ENCODE measurements around the gene FDPS.
"Not testable (repeated sequence)": the region's sequence is repeated elsewhere in the genome, so short reads cannot be mapped to it uniquely, and the experiment has no call there.

FDPS gene

GRCh38 chr1:155285631-155286044 lies 23.0 kb upstream of the FDPS start:
- no peak overlapping the region for H3K4me3 ChIP-seq (ENCODE audit: low read length)
- TF ChIP-seq CTCF (IDR thresholded peaks at IDR 0.05; ENCODE audit: insufficient read depth, low read depth, low read length, missing control alignments): no peak
- DNase-seq (ENCODE audit: low read depth): no peak

- H3K4me3 ChIP-seq (ENCODE audit: low read length): no peak overlapping the region
- DNase-seq (ENCODE audit: low read depth): no peak
- no peak for TF ChIP-seq CTCF (IDR thresholded peaks at IDR 0.05; ENCODE audit: insufficient read depth, low read depth, low read length, missing control alignments)
Measured at GRCh38 chr1:155286544-155286943, 22.1 kb upstream of the FDPS start.

- TF ChIP-seq CTCF (IDR thresholded peaks at IDR 0.05; ENCODE audit: insufficient read depth, low read depth, low read length, missing control alignments): no peak
- DNase-seq (ENCODE audit: low read depth): no peak
- no peak overlapping the region for H3K4me3 ChIP-seq (ENCODE audit: low read length)
Measured at GRCh38 chr1:155287987-155288543, 20.6 kb upstream of the FDPS start.

- H3K4me3 ChIP-seq (ENCODE audit: low read length); DNase-seq (ENCODE audit: low read depth): not testable (repeated sequence)
Measured at GRCh38 chr1:155291006-155291405, 17.7 kb upstream of the FDPS start.

- DNase-seq (ENCODE audit: low read depth): no peak
- H3K4me3 ChIP-seq (ENCODE audit: low read length): no peak overlapping the region
- no peak for TF ChIP-seq CTCF (IDR thresholded peaks at IDR 0.05; ENCODE audit: insufficient read depth, low read depth, low read length, missing control alignments)
Measured at GRCh38 chr1:155293086-155293749, 15.4 kb upstream of the FDPS start.

- no peak for TF ChIP-seq CTCF (IDR thresholded peaks at IDR 0.05; ENCODE audit: insufficient read depth, low read depth, low read length, missing control alignments)
- H3K4me3 ChIP-seq (ENCODE audit: low read length): no peak overlapping the region
- DNase-seq (ENCODE audit: low read depth): no peak
Measured at GRCh38 chr1:155294520-155295182, 14.0 kb upstream of the FDPS start.

- no peak overlapping the region for H3K4me3 ChIP-seq (ENCODE audit: low read length)
- DNase-seq (ENCODE audit: low read depth): no peak
- no peak for TF ChIP-seq CTCF (IDR thresholded peaks at IDR 0.05; ENCODE audit: insufficient read depth, low read depth, low read length, missing control alignments)
Measured at GRCh38 chr1:155295183-155295941, 13.3 kb upstream of the FDPS start.
